OCI-LY3 (cell line): ENCODE results near the gene ATP2C2.

Source experiments
- H2AFZ ChIP-seq: fragments of 200-600, 300-600 bp; shearing (Covaris generic); 2 replicates; pipeline ENCODE4 v1.6.0; 2014; ENCODE audit warnings: antibody characterized with exemption, low read depth, low read length
- H3K27ac ChIP-seq: fragments of 200-600, 300-600 bp; sonication (generic); 2 replicates; pipeline ENCODE4 v1.5.1; 2014; ENCODE audit warnings: mild to moderate bottlenecking, low read length, moderate library complexity, mixed read lengths
- H3K27me3 ChIP-seq: fragments of 200-600, 300-600 bp; sonication (generic); 2 replicates; pipeline ENCODE4 v1.6.1; 2014; ENCODE audit warnings: low read depth, low read length, mixed read lengths
- H3K36me3 ChIP-seq: fragments of 200-600, 300-600 bp; sonication (generic); replicated peaks from 2 replicates; pipeline ENCODE3; 2014; ENCODE audit warnings: low read depth, low read length, mixed read lengths
- H3K4me1 ChIP-seq: fragments of 300-600, 200-600 bp; sonication (generic); 2 replicates; pipeline ENCODE4 v1.6.1; 2014; ENCODE audit warnings: low read length, mixed read lengths
- H3K4me2 ChIP-seq: fragments of 200-600, 300-600 bp; sonication (generic); 2 replicates; pipeline ENCODE4 v1.6.1; 2014; ENCODE audit warnings: low read length, mixed read lengths
- H3K4me3 ChIP-seq: fragments of 300-600, 200-600 bp; sonication (generic); 2 replicates; pipeline ENCODE4 v1.5.1; 2014; ENCODE audit warnings: antibody characterized with exemption, mild to moderate bottlenecking, low read length, moderate library complexity
- H3K79me2 ChIP-seq: fragments of 300-600, 200-600 bp; shearing (Covaris generic); 2 replicates; pipeline ENCODE4 v1.6.1; 2014; ENCODE audit warnings: mild to moderate bottlenecking, low read length, mixed read lengths
- H3K9ac ChIP-seq: fragments of 300-600, 200-600 bp; shearing (Covaris generic); 2 replicates; pipeline ENCODE4 v1.6.0; 2014; ENCODE audit warnings: mild to moderate bottlenecking, low read length, moderate library complexity
- H3K9me3 ChIP-seq: fragments of 200-600, 300-600 bp; shearing (Covaris generic); 2 replicates; pipeline ENCODE4 v1.6.1; 2014; ENCODE audit warnings: low read length, mixed read lengths; ENCODE audit not compliant: insufficient read depth
- H4K20me1 ChIP-seq: fragments of 200-600, 300-600 bp; sonication (generic); 2 replicates; pipeline ENCODE4 v1.6.1; 2016; ENCODE audit warnings: low read length, mixed read lengths; ENCODE audit not compliant: insufficient read depth
- EZH2phosphoT487 ChIP-seq: fragments of 200-600 bp; shearing (Covaris generic); IDR thresholded peaks from 2 replicates; pipeline ENCODE4 v1.6.1; 2018; ENCODE audit warnings: antibody characterized with exemption, mixed run types, low read depth
- TF ChIP-seq, protein P1 (sequence below): fragments of 200-600, 300-600 bp; sonication (generic); IDR thresholded peaks from 2 replicates; pipeline ENCODE4 v1.5.1; 2014; ENCODE audit warnings: antibody characterized with exemption, low read length, low read depth

Gene ATP2C2

DNA sequence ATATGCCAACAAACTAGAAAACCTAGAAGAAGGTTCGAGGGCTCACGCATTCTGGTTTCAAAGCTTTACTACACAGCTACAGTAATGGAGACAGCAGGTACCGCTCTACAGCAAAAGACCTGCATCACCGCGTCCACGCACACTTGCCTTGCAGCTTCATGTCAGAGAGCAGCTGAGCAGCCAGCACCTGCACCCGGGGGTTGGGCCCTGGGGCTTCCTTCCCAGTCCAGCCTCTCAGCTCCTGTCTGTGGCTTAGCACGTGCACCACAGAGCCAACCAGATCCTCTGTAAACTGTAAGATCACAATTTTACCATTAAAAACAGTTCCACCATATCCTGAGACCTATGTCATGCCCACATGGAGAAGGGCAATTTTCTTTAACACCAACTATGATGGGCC, 120.8 kb downstream of the ATP2C2 start:
- H3K4me3 ChIP-seq = no peak overlapping the region
- H3K4me2 ChIP-seq = no peak overlapping the region
- H3K79me2 ChIP-seq = no peaks in the 10 kb centered on the region
- TF ChIP-seq EZH2phosphoT487 = no peak
- TF ChIP-seq, protein P1, sequence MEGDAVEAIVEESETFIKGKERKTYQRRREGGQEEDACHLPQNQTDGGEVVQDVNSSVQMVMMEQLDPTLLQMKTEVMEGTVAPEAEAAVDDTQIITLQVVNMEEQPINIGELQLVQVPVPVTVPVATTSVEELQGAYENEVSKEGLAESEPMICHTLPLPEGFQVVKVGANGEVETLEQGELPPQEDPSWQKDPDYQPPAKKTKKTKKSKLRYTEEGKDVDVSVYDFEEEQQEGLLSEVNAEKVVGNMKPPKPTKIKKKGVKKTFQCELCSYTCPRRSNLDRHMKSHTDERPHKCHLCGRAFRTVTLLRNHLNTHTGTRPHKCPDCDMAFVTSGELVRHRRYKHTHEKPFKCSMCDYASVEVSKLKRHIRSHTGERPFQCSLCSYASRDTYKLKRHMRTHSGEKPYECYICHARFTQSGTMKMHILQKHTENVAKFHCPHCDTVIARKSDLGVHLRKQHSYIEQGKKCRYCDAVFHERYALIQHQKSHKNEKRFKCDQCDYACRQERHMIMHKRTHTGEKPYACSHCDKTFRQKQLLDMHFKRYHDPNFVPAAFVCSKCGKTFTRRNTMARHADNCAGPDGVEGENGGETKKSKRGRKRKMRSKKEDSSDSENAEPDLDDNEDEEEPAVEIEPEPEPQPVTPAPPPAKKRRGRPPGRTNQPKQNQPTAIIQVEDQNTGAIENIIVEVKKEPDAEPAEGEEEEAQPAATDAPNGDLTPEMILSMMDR = no peak
- peaks cover 20% of the 10 kb centered on the region for H3K36me3 ChIP-seq
- H2AFZ ChIP-seq = no peak overlapping the region
- no peak overlapping the region for H3K27ac ChIP-seq
- peaks cover 10% of the 10 kb centered on the region; the same call in 1 of the 2 replicates for H3K9me3 ChIP-seq
- no peaks in the 10 kb centered on the region for H3K27me3 ChIP-seq
- no peak overlapping the region for H3K9ac ChIP-seq
- no peaks in the 10 kb centered on the region for H4K20me1 ChIP-seq
- no peaks in the 10 kb centered on the region for H3K4me1 ChIP-seq

DNA sequence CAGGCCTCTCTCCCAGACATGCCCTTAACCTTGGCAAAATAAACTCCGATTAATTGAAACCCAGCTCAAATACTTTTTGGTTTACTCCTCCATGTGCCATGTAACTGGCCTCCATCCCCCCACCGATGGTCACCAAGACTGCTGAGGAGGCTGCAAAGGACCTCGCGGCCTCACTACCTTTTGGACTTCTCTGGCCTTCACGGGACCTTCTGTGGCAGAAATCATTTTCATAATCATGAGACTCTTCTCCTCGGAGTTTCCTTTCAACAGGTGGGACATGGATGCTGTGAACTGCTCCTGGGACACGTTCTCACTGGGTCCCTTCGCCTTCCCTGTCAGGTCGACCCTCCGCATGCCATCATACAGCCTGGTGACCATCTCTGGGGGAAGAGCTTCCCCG, 127.2 kb downstream of the ATP2C2 start:
- Histone ChIP-seq H3K27me3 (no peaks in the 10 kb centered on the region), H3K9ac (no peak overlapping the region), H3K4me1 (no peaks in the 10 kb centered on the region), H3K4me2 (no peak overlapping the region), H2AFZ (no peak overlapping the region), H3K79me2 (no peaks in the 10 kb centered on the region), H3K27ac (no peak overlapping the region), H3K36me3 (peaks cover 30% of the 10 kb centered on the region), H3K4me3 (no peak overlapping the region), H3K9me3 (peaks cover 10% of the 10 kb centered on the region; the same call in 1 of the 2 replicates), H4K20me1 (no peaks in the 10 kb centered on the region)
- TF ChIP-seq, protein P1 = no peak
- TF ChIP-seq EZH2phosphoT487 = no peak

DNA sequence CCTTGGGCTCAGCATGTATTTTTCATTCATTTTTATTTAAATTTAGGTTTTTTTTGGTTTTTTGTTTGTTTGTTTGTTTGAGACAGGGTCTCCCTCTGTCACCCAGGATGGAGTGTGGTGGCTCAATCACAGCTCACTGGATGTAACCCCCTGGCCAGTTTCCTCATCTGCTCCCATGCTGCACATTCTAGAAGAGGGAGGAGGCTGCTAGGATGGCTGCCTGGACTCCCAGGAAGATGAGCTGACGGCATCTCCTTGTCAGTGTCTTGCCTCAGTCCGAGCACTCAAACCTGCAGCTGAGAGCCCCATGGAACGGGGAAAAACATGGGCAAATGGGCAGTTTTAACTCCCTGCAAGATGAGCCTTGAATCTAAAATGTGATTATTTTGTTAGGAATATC, 128.7 kb downstream of the ATP2C2 start:
- Histone ChIP-seq H3K27me3 (no peaks in the 10 kb centered on the region), H3K36me3 (peaks cover 29% of the 10 kb centered on the region), H3K4me2 (no peak overlapping the region), H3K9me3 (peaks cover 10% of the 10 kb centered on the region; the same call in 1 of the 2 replicates), H3K4me3 (no peak overlapping the region), H3K79me2 (no peaks in the 10 kb centered on the region), H4K20me1 (no peaks in the 10 kb centered on the region), H3K4me1 (no peaks in the 10 kb centered on the region), H3K9ac (no peak overlapping the region), H3K27ac (no peak overlapping the region), H2AFZ (no peak overlapping the region)
- no peak for TF ChIP-seq EZH2phosphoT487
- TF ChIP-seq, protein P1 = no peak

DNA sequence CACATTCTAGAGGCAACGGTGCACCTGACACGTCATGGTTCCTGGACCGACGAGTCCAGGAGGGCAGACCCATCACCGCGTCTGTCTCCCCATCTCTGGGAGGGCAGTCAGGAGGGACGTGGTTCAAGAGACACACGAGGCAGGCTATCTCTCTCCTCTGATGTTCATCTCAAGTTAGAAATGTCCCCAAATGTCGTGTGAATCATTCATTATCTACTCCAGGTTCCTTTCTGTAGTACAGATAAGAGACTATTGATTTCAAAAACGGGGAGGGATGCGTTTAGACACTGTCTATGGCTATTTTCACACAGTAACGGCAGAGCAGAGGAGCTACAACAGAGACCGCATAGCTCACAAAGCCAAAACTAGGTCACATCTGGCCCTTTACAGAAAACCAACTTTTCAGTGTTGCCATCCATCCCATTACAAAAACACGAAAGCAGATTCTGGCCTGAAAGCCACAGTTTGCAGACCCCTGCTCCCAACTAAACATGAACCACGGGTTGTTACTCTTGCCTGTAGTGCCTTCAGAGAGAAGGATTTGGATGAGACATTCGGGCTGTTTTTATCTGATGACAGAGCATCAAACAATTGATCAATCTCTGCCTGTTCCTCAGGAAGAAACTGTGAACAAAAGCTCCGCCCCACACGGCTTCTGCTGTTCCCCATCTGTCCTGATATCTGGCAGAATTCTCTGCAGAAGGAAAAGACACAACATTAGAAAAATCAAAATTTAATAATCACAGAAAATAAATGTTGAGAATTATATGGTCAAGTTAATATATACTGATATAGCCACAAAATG, 129.3 kb downstream of the ATP2C2 start:
- peaks cover 27% of the 10 kb centered on the region for H3K36me3 ChIP-seq
- no peak overlapping the region for H3K27ac ChIP-seq
- no peak overlapping the region for H3K4me2 ChIP-seq

More for the DNA sequence above, 129.3 kb downstream of the ATP2C2 start:
- Histone ChIP-seq H2AFZ (no peak overlapping the region), H3K4me1 (no peaks in the 10 kb centered on the region), H3K9me3 (peaks cover 10% of the 10 kb centered on the region; the same call in 1 of the 2 replicates), H3K79me2 (no peaks in the 10 kb centered on the region), H3K9ac (no peak overlapping the region), H4K20me1 (no peaks in the 10 kb centered on the region), H3K27me3 (no peaks in the 10 kb centered on the region), H3K4me3 (no peak overlapping the region)
- TF ChIP-seq, protein P1 = no peak
- no peak for TF ChIP-seq EZH2phosphoT487
